ENCODE data around the gene C6orf15.

C6orf15 gene

DNA sequence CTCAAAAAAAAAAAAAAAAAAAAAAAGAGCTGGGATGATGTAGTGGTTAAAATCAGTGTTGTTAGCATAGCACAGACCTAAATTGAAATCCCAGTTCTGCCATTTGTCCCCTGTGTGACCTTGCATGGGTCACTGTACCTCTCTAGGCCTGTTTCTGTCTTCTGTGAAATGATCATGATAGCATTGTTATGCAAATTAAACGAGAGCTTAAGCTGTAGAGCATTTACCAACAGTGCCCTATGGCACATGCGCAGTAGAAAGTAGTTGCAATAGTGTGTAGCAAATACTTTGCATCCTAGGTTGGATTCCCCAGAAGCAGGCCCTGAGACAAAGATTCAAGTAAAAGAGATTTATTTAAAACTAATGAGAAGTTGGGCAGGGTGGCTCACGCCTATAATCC is 19.2 kb upstream of the C6orf15 start:
- in situ Hi-C loops (cut with MboI; ENCODE audit: low sequenced_read_pairs): loop anchor here (10.0 kb wide), 1 partner anchor 233 kb away; no protein-coding TSS in a partner anchor

DNA sequence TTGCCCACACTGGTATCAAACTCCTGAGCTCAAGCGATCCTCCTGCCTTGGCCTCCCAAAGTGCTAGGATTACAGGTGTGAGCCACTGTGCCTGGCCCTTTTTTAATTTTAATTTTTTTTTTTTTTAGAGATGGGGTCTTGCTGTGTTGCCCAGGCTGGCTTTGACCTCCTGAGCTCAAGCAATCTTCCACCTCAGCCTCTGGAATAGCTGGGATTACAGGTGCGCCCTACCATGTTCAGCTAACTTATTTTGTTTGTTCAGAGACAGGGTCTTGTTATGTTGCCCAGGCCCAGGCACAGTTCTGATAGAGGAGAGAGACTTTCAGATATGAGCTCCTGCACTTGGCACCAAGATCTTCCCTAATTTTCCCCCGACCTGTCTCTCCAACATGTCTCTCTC is 18.4 kb upstream of the C6orf15 start:
- in situ Hi-C loops (cut with MboI; ENCODE audit: low sequenced_read_pairs): loop anchor here (10.0 kb wide), 1 partner anchor 234 kb away; no protein-coding TSS in a partner anchor

DNA sequence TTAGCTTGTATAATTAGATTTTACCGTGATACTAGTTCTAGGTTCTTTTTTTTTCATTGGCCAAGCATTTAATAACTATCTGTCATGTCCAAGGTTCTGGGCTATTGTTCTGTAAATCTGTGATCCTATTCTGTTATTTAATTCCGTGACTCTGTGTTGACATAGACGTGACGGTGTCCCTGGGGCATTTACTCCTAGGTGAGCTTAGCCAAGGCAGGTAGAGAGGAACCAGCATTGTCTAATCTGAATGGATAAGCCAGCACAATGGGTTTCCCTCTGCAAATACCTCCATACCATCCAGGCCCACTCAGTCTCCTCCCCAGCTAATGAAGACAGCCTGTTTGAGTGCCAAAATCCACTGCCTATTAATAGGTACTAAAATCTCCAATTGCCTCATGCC is 16.8 kb upstream of the C6orf15 start:
- in situ Hi-C loops (cut with MboI; ENCODE audit: low sequenced_read_pairs): no loop called here

DNA sequence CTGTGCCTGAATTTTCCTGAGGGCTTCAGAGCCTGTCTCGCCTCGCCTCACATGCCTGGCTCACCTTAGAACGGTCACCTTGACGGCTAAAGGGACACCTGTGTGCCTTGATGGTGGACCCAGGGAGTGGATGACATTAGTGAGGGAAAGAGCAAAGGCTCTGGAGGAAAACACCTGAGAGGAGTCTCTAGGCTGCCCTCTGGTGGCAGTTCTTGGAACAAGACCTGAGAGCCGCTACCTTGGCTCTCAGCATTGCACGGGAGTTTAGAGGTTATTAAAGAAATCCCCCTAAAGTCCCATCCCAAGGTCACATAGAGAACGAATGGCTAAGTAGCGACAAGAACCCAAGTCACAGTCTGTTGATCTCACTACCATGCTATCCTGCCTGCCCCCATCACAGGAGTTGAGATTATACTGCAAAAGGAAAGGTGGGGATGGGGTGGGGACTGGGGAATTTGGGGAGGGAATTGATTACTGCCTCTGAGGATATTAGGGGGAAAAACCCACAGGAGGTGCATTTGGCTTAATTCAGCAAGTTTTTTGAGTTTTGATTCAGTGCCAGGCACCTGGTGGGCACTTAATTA is 15.8 kb upstream of the C6orf15 start:
- in situ Hi-C loops (cut with MboI; ENCODE audit: low sequenced_read_pairs): no loop called here

DNA sequence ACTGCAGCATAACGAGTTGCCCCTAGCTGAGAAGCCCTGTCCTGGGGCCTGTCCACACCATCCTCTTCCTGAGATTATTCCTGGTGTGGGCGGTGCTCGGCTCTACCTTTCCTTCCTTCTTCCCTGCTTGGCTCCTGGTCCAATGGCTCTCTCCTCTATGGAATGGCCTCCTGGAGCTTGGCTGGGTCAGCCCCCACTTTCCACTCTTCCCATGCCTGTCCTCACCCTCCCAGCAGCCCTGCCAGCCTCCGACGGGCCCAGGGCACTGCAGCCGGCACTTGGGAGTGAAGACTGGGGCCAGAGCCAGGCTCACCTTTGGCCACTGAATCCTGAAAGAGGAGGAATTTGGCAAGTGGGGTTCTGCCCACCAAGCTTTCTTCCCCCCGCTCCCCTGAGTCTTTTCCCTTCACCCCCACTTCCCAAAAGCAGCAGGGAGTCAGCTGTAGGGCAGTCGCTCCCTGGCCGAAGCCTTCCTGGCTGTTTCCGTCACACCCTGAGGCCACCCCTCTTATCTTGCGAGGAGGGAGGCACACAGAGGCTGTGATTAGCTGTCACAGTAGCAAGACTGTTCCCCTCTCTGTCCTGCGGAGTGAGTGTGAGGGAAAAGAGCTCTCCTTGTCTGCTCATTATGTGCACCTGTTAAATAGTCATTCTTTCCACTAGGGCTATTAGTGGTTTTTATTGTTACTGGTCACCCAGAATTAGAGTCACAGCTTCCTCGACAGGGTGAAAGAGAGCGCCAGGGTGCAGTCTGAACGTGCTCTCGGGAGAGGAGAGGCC is 14.2 kb upstream of the C6orf15 start:
- in situ Hi-C loops (cut with MboI; ENCODE audit: low sequenced_read_pairs): no loop called here

DNA sequence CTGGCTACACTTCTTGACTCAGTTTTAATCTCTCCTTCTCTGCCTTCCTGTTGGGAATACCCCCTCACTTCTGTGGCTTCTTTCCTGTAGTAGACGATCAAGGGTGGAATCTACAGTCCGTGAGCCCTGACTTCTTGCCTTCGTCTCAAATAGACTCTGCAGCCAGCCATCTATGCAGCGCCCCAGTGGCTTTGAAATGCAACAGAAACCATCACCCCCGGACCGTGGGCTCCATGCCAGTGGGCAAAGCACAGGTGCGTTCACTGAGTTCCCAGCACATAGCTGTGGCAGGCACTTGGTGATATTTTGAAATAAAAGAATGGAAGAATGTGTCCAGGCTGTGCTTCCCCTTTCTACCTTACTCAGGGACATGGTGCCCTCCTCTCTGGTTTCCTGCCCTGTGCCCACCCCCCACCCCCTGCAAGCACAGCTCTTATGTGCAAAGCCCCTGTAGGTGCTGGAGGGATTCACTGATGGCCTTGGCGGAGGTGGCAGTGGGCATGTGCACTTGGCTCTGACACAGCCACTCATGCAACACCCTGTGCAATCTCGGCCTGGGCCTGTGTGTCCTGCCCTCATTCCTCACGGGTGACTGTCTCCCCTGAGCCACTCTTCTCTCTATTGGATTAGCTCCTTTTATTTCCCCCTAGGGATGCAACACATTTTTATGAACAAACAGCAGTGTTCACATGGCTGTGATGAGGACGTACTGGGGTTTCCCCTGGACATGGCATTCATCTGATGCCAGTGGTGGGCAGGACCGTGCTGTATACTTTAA is 13.4 kb upstream of the C6orf15 start:
- in situ Hi-C loops (cut with MboI; ENCODE audit: low sequenced_read_pairs): no loop called here

DNA sequence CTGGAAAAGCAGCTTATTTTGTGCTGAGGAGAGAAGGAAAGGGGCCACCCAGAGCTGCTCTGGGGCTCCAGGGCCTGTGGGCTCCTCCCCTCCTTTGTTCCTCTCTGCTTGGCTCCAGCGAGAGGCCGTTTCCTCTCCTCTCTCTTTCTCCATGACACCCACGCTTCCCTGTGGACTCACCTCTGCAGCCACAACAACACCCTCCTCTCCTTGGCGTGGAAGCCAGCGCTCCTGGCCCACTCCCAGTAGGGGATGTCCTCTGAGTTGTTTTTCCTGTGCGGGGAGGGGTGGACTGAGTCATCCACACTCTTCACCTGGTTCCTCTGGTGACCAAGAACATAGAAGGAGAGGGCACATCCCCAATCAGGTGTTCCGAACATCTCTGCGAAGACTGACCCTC is 12.8 kb upstream of the C6orf15 start:
- in situ Hi-C loops (cut with MboI; ENCODE audit: low sequenced_read_pairs): no loop called here

DNA sequence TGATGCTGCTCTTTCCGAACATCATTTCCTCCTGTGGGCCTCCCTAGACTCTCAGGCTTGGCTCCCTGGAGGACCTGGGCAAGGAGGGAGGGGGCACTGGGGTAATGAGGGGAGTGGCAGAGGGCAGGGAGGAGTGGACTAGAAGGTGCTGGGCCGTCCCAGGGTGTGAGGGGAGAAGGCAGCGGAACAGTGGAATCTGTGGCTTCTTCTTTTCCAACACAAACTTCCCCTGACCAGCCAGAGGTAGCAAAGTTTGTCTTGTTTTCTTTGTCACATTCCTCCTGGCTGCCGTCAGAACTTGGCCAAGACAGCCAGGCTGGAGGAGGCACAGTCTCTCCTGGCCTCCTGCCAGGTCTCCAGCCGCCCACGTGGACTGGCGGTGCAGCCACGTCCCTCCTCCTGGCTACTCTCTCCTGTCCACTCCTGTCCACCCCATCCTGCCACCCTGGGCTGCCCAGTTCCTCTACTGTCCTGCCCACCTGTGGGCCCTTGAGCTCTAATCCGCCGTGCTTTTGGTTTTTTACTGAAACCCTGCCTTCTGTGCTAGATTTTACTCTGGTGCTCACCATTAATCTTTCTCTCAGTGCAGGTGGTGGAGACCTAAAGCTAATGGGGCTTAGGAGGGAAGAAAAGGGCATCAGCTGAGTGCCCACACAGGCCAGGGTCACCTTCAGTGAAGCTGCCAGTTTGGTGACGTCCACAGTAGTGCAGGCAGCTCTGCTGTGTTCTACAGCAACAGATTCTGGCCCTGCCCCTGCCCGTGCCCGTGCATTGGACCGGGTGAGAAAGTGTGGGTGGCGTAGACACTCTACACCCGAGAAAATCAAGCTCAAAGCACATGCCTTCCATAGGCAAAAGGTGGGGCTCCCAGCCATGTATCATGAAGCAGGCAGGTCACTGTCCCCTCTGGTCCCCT is 10.7 kb upstream of the C6orf15 start:
- in situ Hi-C loops (cut with MboI; ENCODE audit: low sequenced_read_pairs): no loop called here

DNA sequence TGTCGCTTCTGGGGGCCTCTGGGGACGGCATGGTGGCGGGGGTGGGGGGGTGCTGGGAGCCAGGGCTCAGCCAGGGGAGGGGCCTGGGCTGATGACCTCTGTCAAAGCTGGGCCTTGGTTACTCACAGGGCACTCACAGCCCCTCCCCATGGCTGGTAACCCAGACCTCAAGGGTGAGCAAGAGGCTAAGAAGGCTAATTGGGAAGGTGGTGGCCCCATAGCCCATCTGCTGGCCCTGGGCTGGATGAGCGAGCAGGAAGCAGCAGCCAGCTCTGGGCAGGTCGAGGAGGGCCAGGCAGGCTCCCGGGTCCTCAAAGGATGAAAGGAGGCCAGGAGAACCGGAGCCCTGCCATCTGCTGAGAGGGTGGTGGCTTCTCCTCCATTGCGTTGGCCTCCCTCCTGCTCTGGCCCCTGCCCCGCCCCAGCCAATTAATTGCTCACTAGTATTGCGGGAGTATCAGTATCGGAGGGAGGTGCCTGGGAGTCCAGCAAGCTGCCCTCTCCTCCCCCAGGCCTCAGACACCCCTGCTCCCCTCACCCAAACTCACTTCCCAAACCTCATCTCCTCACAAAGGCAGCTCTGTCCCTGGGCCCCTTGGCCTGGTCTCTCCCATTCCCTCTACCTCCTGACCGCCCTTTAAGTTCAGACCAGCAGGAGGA is 8.9 kb upstream of the C6orf15 start:
- in situ Hi-C loops (cut with MboI; ENCODE audit: low sequenced_read_pairs): no loop called here

DNA sequence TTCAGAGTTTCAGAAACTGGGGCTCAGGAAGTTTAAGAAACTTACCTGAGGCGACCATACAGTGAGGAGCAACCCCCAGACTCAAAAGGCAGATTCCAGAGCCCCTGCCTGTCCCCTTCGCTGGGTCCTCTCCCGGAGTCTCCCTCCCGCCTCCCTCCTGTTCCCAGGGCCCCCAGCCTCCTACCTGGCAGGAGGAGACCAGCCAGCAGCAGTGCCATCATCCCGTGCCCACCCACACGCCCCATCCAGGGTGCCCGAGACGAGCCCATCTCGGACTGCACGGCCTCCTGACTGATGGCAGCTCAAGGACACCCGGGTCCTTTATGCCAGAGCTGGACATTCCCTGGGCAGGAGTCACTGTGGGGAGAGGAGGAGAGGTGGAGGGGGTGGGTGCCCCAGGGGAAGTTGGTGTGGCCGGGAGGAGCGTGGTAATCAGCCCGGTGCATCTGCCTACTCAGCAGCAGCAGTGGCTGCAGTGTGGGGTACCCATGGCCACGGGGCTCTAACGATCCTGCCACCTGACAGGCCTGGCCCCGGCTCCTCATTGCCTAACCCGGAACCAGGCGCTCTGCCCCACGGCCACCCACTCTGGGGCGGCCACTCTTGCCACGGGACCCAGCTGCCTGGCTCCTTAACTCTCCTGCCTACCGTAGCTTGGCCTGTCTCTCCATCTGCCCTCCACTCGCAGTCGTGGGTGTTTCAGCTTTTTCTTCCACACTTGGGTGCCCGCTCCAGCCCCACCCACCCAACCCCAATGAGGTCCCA is 8.0 kb upstream of the C6orf15 start, which contains the start of gene CDSN:
TSS of gene CDSN (minus strand) at position 296 of the 765 bp plus-strand sequence. CDS start at position 269, 27 bp downstream.
- in situ Hi-C loops (cut with MboI; ENCODE audit: low sequenced_read_pairs): no loop called here

DNA sequence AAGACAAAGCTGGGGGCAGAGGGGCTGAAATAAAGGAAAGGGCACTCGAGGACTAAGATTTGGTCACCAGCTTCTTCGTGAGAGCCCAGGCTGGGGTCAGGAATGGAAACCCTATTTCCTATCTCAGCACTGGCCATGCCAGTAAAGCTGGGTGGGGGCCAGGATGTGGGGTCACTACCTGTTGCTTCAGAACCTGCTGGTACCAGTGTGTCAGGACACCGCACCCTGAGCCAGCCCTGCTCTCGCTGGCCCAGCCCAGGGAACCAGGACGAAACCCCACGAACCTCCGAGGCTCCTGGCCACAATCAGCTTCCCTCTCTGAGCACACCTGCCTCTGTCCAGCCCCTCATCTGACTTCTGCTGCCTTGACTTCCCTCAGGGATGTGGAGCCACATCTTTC is 5.8 kb upstream of the C6orf15 start:
- in situ Hi-C loops (cut with MboI; ENCODE audit: low sequenced_read_pairs): no loop called here

DNA sequence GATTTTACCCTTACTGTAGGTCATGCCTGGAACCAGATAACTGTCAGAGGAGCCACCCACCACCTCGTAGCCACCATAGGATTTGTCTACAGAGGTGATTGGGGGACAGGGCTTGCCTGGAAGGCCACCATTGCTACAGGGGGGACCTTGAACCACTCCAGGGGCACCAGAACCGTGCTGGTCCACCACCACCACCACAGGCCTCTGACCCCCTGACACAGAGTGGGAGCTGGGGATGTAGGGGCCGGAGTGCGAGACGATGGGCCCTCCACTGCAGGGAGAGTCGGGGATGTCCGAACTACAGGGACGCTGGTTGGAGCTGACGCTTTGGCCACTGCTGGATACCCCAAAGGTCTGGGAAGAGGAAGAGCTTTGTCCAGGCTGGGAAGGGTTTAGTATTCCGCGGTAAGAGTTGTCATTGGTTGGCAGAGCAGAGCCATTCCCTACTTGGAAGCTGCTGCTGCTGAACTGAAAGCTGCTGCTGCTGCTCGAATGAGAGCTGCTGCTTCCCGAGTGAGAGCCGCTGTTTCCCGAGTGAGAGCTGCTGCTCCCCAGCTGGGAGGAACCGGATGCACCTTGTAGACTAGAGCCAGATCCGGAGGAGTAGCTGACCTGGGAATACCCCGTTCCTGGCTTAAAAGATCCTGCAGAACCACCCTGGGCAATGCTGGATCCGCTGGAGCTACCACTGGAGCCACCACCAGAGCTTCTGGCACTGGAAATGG is 4.4 kb upstream of the C6orf15 start:
- in situ Hi-C loops (cut with MboI; ENCODE audit: low sequenced_read_pairs): no loop called here

DNA sequence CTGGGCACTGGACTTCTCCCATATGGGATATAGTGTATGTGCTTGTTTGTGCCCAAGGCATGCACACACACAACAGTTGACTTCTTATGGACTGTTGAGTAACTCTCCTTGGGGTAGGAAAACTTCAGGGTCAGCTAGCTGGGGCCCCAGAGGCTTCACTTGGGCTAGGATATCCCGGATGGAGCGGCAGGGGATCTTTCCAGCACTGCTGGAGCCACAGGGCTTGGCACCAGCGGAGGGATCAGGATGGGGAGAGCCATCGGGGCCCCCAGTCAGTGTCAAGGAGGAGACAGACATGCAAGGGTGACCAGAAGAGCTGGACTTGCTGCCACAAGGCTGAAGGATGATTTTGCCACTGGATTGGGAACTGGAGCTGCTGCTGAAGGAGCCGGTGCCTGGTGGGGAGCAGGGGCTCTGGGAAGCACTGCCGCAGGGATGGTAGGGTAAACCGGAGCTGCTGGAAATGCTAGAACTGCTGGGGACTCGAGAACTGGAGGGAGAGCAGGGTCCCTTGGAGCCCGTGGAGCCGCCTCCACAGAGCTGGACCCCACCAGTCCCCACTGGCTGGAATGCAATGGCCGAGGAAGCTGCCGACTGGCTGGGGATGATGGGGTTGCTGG is 3.7 kb upstream of the C6orf15 start:
- in situ Hi-C loops (cut with MboI; ENCODE audit: low sequenced_read_pairs): no loop called here

DNA sequence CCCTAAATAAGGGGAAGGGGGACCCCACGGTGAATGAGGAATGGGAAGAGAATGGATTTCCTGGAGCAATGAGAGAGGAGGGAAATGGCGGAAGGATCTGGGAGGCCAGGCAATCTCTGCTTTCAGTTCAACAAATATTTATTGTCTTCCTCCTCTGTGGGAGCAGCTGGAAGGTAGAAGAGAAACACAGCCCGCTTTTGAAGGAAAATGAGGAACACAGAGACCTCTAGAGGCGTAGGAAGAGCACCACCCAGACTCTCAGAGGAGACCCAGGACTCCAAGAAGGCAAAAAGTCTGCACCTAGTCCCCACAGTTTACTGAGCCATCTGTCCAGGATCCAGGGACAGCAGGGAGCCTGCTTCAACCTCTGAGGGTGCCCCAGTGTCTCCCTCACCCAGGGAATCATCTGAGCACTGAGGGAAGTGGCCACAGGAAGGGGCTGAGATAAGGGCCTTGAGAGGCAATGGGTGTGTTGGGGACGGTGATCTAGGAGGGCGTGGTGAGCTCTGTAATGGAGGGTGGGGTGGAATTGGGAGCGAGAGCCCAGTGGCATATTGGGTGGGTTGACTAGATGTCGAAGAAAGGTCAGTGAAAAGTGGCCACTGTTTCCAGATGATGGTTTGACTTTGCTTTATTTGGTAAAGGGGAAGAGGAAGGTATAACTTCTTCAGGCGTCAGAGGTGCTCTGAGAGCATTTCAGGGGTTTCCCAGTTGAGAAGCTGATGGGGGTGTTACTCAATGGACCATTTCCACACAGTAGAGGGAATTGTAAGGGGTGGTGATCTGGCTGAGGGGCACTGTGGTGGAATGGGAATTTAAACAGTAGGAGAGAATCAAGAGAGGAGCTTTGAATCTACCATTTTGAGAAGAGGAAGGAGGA is 2.8 kb upstream of the C6orf15 start:
- in situ Hi-C loops (cut with MboI; ENCODE audit: low sequenced_read_pairs): no loop called here

DNA sequence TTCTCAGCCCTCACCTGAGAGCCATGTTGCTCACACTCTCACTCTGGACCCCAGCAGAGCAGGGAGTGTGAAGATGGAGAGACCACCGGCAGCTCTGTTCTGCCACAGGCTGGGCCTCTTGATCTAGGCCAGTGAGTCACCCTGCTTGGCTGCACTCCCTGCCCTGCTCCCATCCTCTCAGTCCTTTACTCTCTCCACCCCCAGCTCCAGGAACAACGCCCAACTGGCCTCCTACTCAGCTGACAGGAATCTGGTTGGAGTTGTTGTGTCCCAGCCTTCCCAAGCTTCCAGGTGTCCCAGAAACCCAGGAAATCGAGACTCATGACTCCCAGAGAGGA is 2.1 kb upstream of the C6orf15 start, which contains the start of gene PSORS1C1:
TSS of gene PSORS1C1 (plus strand) at position 260 of the 338 bp plus-strand sequence. CDS start 14,833 bp downstream, outside the sequence.
- in situ Hi-C loops (cut with MboI; ENCODE audit: low sequenced_read_pairs): no loop called here

DNA sequence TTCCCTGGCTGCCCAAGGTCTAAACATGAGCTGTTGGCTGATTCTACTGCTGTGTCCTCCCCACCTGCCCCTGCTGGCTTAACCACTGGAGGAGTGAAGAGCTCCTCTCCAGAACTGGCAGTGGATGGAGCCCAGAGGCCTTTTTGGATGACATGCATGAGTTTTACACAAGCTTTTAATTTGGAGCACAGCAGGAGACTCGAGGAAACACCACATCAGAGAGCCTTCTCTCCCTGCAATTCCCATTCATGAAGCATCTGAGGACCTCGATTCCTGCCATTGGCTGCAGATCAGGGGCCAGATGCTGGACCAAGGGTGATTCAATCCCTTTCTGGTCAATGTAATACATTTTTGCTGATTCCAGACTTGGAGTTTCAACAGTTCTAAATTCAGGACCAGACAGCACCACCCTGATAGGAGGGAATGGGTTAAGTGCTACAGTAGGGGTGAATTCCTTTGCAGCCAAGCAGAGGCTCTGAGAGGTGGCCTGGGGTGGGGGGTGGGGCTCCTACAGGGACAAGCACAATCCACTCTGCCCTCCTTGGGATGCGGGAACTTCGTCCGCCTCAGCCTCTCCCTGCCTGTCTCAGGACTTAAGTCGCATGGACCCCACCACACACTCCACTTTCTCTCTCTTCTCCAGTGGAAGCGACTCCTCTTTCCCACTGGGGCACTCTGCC is 1.6 kb upstream of the C6orf15 start:
- in situ Hi-C loops (cut with MboI; ENCODE audit: low sequenced_read_pairs): no loop called here

DNA sequence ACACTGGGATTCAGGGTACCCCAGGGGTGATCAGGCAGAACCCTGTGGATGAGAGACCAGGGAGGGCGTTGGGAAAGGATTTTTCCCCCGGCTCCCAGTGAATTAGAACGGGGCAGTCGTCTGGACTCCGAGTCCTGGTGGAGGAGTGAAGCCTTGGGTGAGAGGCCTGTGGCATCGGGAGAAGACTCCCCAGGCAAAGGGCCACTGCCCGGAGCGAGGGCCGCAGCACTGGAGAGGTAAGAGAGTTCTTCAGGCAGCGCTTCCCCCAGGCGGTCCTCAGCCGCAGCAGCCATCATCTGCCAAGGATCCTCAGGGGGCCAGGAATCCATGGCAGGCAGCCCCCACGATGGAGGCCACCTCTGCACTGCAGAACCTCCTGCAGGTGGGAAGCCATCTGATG is 663 bp downstream of the C6orf15 start:
- in situ Hi-C loops (cut with MboI; ENCODE audit: low sequenced_read_pairs): no loop called here

All from HL-60/S4 (cell line).